GM12864 (cell line): ENCODE measurements around the gene GPR143.

Experiments used
- DNase-seq: peaks from one replicate; pipeline ENCODE4 v3.0.0-alpha.2; 2011; ENCODE audit warnings: low read depth
- H3K4me3 ChIP-seq: 2 replicates; pipeline ENCODE4 v1.5.1; 2011; ENCODE audit warnings: mild to moderate bottlenecking, low read depth, low read length, control low read depth
- TF ChIP-seq, protein P1 (sequence below): IDR thresholded peaks from 2 replicates; pipeline ENCODE4 v1.5.1; 2011; ENCODE audit warnings: low read depth, mild to moderate bottlenecking, moderate library complexity, low read length, control low read depth, inconsistent platforms; ENCODE audit errors: missing control alignments

GPR143 gene

DNA sequence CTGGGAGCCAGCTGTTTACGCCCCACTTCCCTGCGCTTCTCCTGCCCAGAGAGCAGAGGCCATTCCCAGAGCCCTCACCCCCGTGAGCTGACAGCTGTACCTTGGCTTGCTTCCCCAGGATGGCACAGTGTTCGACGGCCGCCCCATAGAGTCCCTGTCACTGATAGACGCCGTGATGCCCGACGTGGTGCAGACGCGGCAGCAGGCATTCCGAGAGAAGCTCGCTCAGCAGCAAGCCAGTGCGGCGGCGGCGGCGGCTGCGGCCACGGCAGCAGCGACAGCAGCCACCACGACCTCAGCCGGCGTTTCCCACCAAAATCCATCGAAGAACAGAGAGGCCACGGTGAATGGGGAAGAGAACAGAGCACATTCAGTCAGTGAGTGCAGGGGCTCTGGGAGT, 77.7 kb downstream of the GPR143 start:
- no peak for DNase-seq
- TF ChIP-seq, protein P1, sequence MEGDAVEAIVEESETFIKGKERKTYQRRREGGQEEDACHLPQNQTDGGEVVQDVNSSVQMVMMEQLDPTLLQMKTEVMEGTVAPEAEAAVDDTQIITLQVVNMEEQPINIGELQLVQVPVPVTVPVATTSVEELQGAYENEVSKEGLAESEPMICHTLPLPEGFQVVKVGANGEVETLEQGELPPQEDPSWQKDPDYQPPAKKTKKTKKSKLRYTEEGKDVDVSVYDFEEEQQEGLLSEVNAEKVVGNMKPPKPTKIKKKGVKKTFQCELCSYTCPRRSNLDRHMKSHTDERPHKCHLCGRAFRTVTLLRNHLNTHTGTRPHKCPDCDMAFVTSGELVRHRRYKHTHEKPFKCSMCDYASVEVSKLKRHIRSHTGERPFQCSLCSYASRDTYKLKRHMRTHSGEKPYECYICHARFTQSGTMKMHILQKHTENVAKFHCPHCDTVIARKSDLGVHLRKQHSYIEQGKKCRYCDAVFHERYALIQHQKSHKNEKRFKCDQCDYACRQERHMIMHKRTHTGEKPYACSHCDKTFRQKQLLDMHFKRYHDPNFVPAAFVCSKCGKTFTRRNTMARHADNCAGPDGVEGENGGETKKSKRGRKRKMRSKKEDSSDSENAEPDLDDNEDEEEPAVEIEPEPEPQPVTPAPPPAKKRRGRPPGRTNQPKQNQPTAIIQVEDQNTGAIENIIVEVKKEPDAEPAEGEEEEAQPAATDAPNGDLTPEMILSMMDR: no peak
- no peak overlapping the region for H3K4me3 ChIP-seq

DNA sequence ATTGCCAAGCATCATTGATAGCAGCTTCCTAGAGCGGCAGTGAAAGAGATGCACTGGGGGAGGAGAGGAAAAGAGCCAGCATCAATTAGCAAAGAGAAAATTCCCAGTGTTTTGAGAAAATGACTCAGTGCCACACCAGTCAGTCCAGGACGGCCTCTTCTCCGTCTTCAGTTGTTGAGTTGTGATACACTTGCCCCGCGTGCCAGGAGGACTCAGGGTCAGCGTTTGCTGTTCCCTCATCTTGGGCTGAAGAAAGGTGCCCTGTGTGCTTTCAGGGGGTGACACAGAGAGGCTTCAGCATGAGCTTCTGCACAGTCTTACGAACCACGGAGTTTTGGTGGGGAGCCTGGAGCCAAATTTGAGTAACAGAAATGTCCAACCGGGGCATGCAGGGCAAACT, 82.3 kb downstream of the GPR143 start:
- no peak overlapping the region for H3K4me3 ChIP-seq
- DNase-seq: no peak
- TF ChIP-seq, protein P1: no peak

- TF ChIP-seq, protein P1: no peak
- no peak for DNase-seq
- no peak overlapping the region for H3K4me3 ChIP-seq
Measured at GRCh38 chrX:9682861-9683260, 82.8 kb downstream of the GPR143 start.

GRCh38 chrX:9682456-9682855, 83.2 kb downstream of the GPR143 start:
- no peak for DNase-seq
- TF ChIP-seq, protein P1: no peak
- H3K4me3 ChIP-seq: no peak overlapping the region

GRCh38 chrX:9681422-9681821, 84.2 kb downstream of the GPR143 start:
- no peak overlapping the region for H3K4me3 ChIP-seq
- TF ChIP-seq, protein P1: no peak
- no peak for DNase-seq

- DNase-seq: no peak
- H3K4me3 ChIP-seq: no peak overlapping the region
- TF ChIP-seq, protein P1: no peak
Measured at GRCh38 chrX:9681011-9681410, 84.6 kb downstream of the GPR143 start.

GRCh38 chrX:9678215-9678965, 87.3 kb downstream of the GPR143 start:
- DNase-seq: no peak
- TF ChIP-seq, protein P1: no peak
- no peak overlapping the region for H3K4me3 ChIP-seq
